ENCODE measurements around the gene GADD45GIP1.

DNA sequence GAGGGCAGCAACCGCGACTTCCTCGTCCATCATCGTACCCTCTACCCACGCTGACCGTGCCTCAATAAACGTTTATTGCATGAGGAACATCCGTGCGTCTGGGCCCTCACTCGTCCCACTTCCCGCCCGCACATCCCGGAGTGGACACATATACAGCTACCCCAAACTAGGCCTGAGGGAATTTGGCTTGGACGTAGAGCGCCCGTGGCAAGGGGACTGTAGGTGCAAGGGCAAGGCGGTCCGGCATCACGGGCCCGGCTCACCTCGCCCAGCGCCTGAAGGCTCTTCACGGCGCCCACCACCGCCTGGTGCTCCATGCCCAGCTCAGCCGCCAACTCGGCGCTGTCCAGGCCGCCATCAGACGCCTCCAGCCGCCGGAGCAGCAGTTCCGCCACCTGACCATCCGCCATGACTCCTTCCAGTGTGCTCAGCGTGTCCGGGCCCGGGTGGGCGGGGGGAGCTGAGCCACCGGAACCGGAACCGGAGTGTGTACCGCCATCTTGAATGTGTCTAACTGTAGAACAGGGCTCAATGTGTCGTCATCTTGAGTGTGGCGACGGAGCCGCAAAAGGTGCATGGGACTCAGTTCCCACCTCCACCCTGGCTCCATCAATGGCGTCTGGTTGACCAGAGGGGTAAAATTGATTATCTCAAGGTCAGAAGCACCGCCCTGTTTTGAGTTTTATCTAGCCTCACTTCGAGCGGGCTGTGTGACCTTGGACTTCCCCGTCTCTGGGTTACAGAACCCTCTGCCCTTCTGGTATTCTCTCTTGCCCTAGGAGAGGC, 23.5 kb downstream of the GADD45GIP1 start, which contains the start of gene FARSA:
- TF ChIP-seq, protein P1, sequence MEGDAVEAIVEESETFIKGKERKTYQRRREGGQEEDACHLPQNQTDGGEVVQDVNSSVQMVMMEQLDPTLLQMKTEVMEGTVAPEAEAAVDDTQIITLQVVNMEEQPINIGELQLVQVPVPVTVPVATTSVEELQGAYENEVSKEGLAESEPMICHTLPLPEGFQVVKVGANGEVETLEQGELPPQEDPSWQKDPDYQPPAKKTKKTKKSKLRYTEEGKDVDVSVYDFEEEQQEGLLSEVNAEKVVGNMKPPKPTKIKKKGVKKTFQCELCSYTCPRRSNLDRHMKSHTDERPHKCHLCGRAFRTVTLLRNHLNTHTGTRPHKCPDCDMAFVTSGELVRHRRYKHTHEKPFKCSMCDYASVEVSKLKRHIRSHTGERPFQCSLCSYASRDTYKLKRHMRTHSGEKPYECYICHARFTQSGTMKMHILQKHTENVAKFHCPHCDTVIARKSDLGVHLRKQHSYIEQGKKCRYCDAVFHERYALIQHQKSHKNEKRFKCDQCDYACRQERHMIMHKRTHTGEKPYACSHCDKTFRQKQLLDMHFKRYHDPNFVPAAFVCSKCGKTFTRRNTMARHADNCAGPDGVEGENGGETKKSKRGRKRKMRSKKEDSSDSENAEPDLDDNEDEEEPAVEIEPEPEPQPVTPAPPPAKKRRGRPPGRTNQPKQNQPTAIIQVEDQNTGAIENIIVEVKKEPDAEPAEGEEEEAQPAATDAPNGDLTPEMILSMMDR (IDR thresholded peaks at IDR 0.05; ENCODE audit: low read length) = no peak
- no peak for TF ChIP-seq EZH2 (IDR thresholded peaks at IDR 0.05; ENCODE audit: borderline replicate concordance, low read length)
